ENCODE measurements around the gene DUSP14.

Gene DUSP14

GRCh38 chr17:37553401-37553966 is 63.8 kb downstream of the DUSP14 start:
- DNase-seq (ENCODE audit: low read depth in 1 of 2, low spot score in 1 of 2), result no peak

- DNase-seq (ENCODE audit: low read depth in 1 of 2, low spot score in 1 of 2), result no peak
These were observed 65.7 kb downstream of the DUSP14 start for GRCh38 chr17:37555386-37555785.

GRCh38 chr17:37557482-37557881 is 67.8 kb downstream of the DUSP14 start:
- no peak for DNase-seq (ENCODE audit: low read depth in 1 of 2, low spot score in 1 of 2)

- no peak for DNase-seq (ENCODE audit: low read depth in 1 of 2, low spot score in 1 of 2)
These were observed 68.6 kb downstream of the DUSP14 start for GRCh38 chr17:37558299-37558698.

- no peak for DNase-seq (ENCODE audit: low read depth in 1 of 2, low spot score in 1 of 2)
These were observed 72.5 kb downstream of the DUSP14 start for GRCh38 chr17:37562016-37562745.
